ENCODE results near the gene GALP.
"Not testable (repeated sequence)": the region's sequence is repeated elsewhere in the genome, so short reads cannot be mapped to it uniquely, and the experiment has no call there.

GALP gene

DNA sequence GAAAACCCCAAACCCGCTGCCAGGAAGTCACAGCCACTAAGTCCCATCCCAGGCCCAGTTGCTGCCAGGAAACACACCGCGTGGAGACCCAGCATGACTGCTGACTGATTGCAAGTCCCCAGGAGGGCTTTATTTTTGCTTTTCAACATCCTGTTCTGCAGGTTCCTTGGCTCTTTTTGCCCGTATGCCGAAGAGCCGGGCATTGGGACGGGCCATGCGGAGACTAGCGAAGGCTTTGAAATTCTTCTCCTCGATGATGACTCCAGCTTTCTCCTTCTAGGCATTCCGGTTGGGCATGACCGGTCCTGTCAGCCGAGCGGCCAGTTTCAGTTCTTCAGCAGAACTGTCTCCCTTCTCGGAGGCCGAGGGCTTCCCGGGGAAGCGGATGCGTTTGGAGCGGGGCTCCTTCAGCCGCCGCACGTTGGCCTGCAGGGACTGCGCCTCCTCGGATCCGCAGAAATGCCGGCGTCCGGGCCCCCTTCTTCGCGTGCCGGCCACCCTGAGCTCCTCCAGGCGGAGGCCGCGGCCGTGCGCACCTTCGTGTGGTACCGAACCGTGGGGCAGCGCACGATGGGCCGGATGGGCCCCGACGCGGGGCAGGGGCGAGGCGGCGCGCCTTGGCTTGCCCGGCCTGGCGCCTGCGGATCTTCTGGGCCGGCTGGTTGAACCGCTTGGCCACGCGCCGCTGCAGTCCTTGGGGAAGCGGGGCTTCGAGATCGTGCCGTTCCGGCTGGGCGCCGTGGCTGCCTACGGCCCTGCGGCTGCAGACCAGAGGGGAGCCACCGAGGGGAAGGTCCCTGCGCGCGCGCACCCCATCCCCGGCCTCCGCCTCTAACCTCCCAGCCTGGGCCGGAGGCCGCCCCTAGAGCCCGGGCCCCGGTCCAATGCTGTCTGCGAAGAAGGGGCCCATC lies 41.5 kb downstream of the GALP start:
- H3K36me3 ChIP-seq (ENCODE audit: control insufficient read depth in 2 of 2, insufficient read depth in 2 of 2, low read length in 2 of 2): peaks cover 0 to 5% of the 10 kb centered on the region in 2 donors
- no peaks in the 10 kb centered on the region for H3K9me3 ChIP-seq (ENCODE audit: control insufficient read depth in 2 of 2, low read length in 2 of 2)
- peaks cover 6 to 11% of the 10 kb centered on the region in 2 donors for H3K27me3 ChIP-seq (ENCODE audit: control insufficient read depth in 1 of 2, insufficient read depth in 2 of 2, low read length in 2 of 2)
- no peak overlapping the region for H3K27ac ChIP-seq (ENCODE audit: low read length)
- no peak overlapping the region for H3K9ac ChIP-seq (ENCODE audit: low read length in 2 of 2)
- peak overlapping the region; percentile 53 to 60 for H3K4me3 ChIP-seq (ENCODE audit: low read length in 2 of 2)
- H3K4me1 ChIP-seq (ENCODE audit: control insufficient read depth, insufficient read depth, low read length): peaks cover 5% of the 10 kb centered on the region

DNA sequence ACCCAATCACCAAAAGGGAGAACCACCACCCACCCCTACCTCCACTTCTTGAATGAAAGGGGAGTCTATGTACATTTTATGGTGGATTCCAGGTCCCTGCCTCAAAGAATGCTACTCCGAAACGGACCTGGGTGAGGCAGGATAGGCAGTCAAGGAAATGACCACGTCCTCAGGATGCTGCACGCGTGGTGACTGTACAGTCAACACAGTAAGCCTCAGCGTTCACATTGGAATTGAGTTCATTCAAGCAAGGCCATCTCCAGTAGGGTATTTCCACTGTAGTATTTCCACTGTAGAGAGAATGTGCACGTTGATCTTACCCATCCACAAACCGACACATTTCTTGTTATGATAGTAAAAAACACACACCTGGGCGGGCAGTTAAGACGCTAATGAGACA lies 43.2 kb downstream of the GALP start:
- no peaks in the 10 kb centered on the region for H3K9me3 ChIP-seq (ENCODE audit: control insufficient read depth in 2 of 2, low read length in 2 of 2)
- no peak overlapping the region for H3K27ac ChIP-seq (ENCODE audit: low read length)
- no peak overlapping the region for H3K4me3 ChIP-seq (ENCODE audit: low read length in 2 of 2)
- H3K4me1 ChIP-seq (ENCODE audit: control insufficient read depth, insufficient read depth, low read length): peaks cover 5% of the 10 kb centered on the region
- peaks cover 5% of the 10 kb centered on the region in 2 donors for H3K36me3 ChIP-seq (ENCODE audit: control insufficient read depth in 2 of 2, insufficient read depth in 2 of 2, low read length in 2 of 2)
- no peak overlapping the region for H3K9ac ChIP-seq (ENCODE audit: low read length in 2 of 2)
- H3K27me3 ChIP-seq (ENCODE audit: control insufficient read depth in 1 of 2, insufficient read depth in 2 of 2, low read length in 2 of 2): peaks cover 4 to 8% of the 10 kb centered on the region in 2 donors

DNA sequence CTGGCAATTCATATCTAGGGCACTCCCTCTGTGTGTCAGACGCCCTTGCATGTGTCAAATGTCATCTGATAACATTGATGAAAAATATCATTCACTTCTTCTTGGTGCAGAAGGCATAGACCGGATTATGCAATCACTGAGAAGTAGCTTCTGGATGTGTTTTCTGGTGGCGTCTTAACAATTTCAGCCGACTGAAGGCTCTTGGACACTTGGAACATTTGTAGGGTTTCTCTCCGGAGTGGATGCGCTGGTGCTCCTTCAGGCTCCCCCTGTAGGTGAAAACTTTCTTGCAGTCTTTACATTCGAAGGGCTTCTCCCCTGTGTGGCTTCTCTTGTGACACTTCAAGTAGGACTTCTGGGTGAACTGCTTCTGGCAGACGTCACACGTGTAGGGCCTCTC lies 45.6 kb downstream of the GALP start:
- H3K36me3 ChIP-seq (ENCODE audit: control insufficient read depth in 2 of 2, insufficient read depth in 2 of 2, low read length in 2 of 2); H3K9ac ChIP-seq (ENCODE audit: low read length in 2 of 2); H3K4me1 ChIP-seq (ENCODE audit: control insufficient read depth, insufficient read depth, low read length); H3K27me3 ChIP-seq (ENCODE audit: control insufficient read depth in 1 of 2, insufficient read depth in 2 of 2, low read length in 2 of 2); H3K9me3 ChIP-seq (ENCODE audit: control insufficient read depth in 2 of 2, low read length in 2 of 2); H3K27ac ChIP-seq (ENCODE audit: low read length); H3K4me3 ChIP-seq (ENCODE audit: low read length in 2 of 2): not testable (repeated sequence)

DNA sequence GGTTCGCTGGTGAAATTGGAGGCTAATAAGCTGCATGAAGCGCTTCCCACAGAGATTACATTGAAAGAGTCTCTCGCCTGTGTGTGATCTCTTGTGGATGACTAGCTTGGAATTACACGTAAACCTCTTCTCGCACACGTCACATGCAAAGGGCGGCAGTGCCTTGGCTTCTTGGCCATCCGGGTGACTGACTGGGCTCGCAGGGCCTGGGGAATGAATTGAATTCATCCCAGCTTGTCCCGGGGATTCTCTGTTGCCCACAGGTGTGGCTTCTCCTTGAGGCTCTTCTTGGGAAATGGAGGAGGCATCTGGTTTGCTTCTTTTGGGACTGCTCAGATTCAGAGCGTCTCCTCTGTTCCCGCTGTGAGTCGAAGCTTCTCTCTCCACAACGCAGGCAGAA lies 46.0 kb downstream of the GALP start:
- H3K36me3 ChIP-seq (ENCODE audit: control insufficient read depth in 2 of 2, insufficient read depth in 2 of 2, low read length in 2 of 2): peaks cover 5% of the 10 kb centered on the region in 2 donors
- no peak overlapping the region for H3K4me3 ChIP-seq (ENCODE audit: low read length in 2 of 2)
- H3K9me3 ChIP-seq (ENCODE audit: control insufficient read depth in 2 of 2, low read length in 2 of 2): no peaks in the 10 kb centered on the region
- no peak overlapping the region for H3K9ac ChIP-seq (ENCODE audit: low read length in 2 of 2)
- peaks cover 4 to 8% of the 10 kb centered on the region in 2 donors for H3K27me3 ChIP-seq (ENCODE audit: control insufficient read depth in 1 of 2, insufficient read depth in 2 of 2, low read length in 2 of 2)
- H3K27ac ChIP-seq (ENCODE audit: low read length): no peak overlapping the region
- peaks cover 5% of the 10 kb centered on the region for H3K4me1 ChIP-seq (ENCODE audit: control insufficient read depth, insufficient read depth, low read length)

DNA sequence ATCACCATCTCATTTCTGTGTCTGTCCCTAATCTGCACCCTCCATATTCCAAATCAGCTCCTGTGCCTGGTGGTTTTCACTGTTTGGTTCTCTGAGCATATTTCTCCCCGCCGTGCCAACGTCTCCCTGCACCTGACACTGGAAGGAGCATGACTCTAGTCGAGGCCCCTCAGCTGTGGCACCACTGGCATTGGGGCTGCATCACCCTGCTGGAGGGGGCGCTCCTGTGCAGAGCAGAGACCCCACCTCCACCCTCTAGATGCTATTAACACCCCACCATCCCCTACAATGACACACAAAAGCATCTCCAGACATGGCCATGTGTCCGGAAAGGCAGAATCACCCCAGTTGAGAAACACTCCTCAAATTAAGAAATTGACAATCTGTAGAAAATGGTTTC lies 47.1 kb downstream of the GALP start:
- Histone ChIP-seq H3K4me3 (ENCODE audit: low read length in 2 of 2) (no peak overlapping the region), H3K27ac (ENCODE audit: low read length) (no peak overlapping the region), H3K4me1 (ENCODE audit: control insufficient read depth, insufficient read depth, low read length) (no peaks in the 10 kb centered on the region), H3K36me3 (ENCODE audit: control insufficient read depth in 2 of 2, insufficient read depth in 2 of 2, low read length in 2 of 2) (peaks cover 5% of the 10 kb centered on the region in 2 donors), H3K9me3 (ENCODE audit: control insufficient read depth in 2 of 2, low read length in 2 of 2) (no peaks in the 10 kb centered on the region), H3K9ac (ENCODE audit: low read length in 2 of 2) (no peak overlapping the region), H3K27me3 (ENCODE audit: control insufficient read depth in 1 of 2, insufficient read depth in 2 of 2, low read length in 2 of 2) (peaks cover 0 to 2% of the 10 kb centered on the region in 2 donors)

DNA sequence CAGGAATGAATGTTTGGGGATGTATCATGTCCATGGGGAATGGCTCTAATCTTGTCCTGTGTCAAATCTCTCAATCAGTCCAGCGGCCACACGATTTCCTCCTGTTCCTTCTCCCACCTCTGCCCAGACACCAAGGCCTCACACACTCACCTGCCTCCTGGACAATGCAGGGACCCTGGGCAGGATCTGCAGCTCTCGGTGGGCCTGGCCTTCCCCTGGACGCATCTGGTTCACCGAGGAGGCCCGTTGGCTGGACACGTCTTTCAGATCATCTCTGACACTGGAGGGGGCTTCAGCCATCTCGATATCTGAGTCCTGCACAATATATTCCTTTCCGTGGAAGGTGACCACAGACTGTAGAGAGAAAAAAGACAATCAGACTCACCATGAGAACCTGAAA lies 47.7 kb downstream of the GALP start:
- Histone ChIP-seq H3K36me3 (ENCODE audit: control insufficient read depth in 2 of 2, insufficient read depth in 2 of 2, low read length in 2 of 2) (peaks cover 5% of the 10 kb centered on the region in 2 donors), H3K9me3 (ENCODE audit: control insufficient read depth in 2 of 2, low read length in 2 of 2) (no peaks in the 10 kb centered on the region), H3K9ac (ENCODE audit: low read length in 2 of 2) (no peak overlapping the region), H3K27ac (ENCODE audit: low read length) (no peak overlapping the region), H3K4me3 (ENCODE audit: low read length in 2 of 2) (no peak overlapping the region), H3K4me1 (ENCODE audit: control insufficient read depth, insufficient read depth, low read length) (no peaks in the 10 kb centered on the region), H3K27me3 (ENCODE audit: control insufficient read depth in 1 of 2, insufficient read depth in 2 of 2, low read length in 2 of 2) (no peaks in the 10 kb centered on the region)
